ENCODE results near the gene SMARCC2.

The SMARCC2 gene

GRCh38 chr12:56230432-56231183, 41.3 kb upstream of the SMARCC2 start:
- no peak for DNase-seq (ENCODE audit: low read depth in 2 of 2)
- no peak overlapping the region for H3K4me3 ChIP-seq (replicated peaks in 1 of 2; ENCODE audit: low read depth in 2 of 2, low read length in 2 of 2)
- no peak for TF ChIP-seq CTCF (IDR thresholded peaks at IDR 0.05; ENCODE audit: low read depth, low read length)

GRCh38 chr12:56229916-56230431, 40.7 kb upstream of the SMARCC2 start, which contains the start of gene SLC39A5:
Gene SLC39A5 (plus strand): TSS chr12:56230051. CDS start chr12:56231275, 1,224 bp downstream.
- no peak within 1 kb of the TSS for H3K4me3 ChIP-seq (replicated peaks in 1 of 2; ENCODE audit: low read depth in 2 of 2, low read length in 2 of 2)
- no peak for DNase-seq (ENCODE audit: low read depth in 2 of 2)
- TF ChIP-seq CTCF (IDR thresholded peaks at IDR 0.05; ENCODE audit: low read depth, low read length) = no peak

- H3K4me3 ChIP-seq (replicated peaks in 1 of 2; ENCODE audit: low read depth in 2 of 2, low read length in 2 of 2) = no peak overlapping the region
- DNase-seq (ENCODE audit: low read depth in 2 of 2) = no peak
- no peak for TF ChIP-seq CTCF (IDR thresholded peaks at IDR 0.05; ENCODE audit: low read depth, low read length)
These were observed 39.8 kb upstream of the SMARCC2 start for GRCh38 chr12:56229082-56229481.

GRCh38 chr12:56224954-56225353, 35.7 kb upstream of the SMARCC2 start:
- DNase-seq (ENCODE audit: low read depth in 2 of 2) = no peak
- no peak for TF ChIP-seq CTCF (IDR thresholded peaks at IDR 0.05; ENCODE audit: low read depth, low read length)
- peak overlapping the region; percentile 72 to 75 for H3K4me3 ChIP-seq (replicated peaks in 1 of 2; ENCODE audit: low read depth in 2 of 2, low read length in 2 of 2)

- H3K4me3 ChIP-seq (replicated peaks in 1 of 2; ENCODE audit: low read depth in 2 of 2, low read length in 2 of 2) = peak within 1 kb of the TSS; percentile 72 to 75
- peak; percentile 59 for TF ChIP-seq CTCF (IDR thresholded peaks at IDR 0.05; ENCODE audit: low read depth, low read length)
These were observed 34.9 kb upstream of the SMARCC2 start, which contains the start of gene NABP2 for GRCh38 chr12:56224102-56224701. Gene NABP2 (plus strand): TSS chr12:56224342. CDS start chr12:56224857, 515 bp downstream.

GRCh38 chr12:56223571-56224101, 34.4 kb upstream of the SMARCC2 start:
- DNase-seq (ENCODE audit: low read depth in 2 of 2) = no peak
- no peak for TF ChIP-seq CTCF (IDR thresholded peaks at IDR 0.05; ENCODE audit: low read depth, low read length)
- peak overlapping the region in 1 of 2 donors; percentile 38 for H3K4me3 ChIP-seq (replicated peaks in 1 of 2; ENCODE audit: low read depth in 2 of 2, low read length in 2 of 2)

More at GRCh38 chr12:56224102-56224701, 34.9 kb upstream of the SMARCC2 start, which contains the start of gene NABP2:
- DNase-seq (ENCODE audit: low read depth in 2 of 2) = peak; percentile 98 to 99

All from cardiac fibroblast (primary cell).